Measurements from ENCODE around the gene PRDM1. TPM values are rescaled to one million over a fixed set of nuclear protein-coding genes. Genes with fewer than 3 reads are reported as not detected.

PRDM1 gene
- total RNA-seq, 4 donors from 2014 or later = 1.6 to 2.4 (median 1.9) TPM

DNA sequence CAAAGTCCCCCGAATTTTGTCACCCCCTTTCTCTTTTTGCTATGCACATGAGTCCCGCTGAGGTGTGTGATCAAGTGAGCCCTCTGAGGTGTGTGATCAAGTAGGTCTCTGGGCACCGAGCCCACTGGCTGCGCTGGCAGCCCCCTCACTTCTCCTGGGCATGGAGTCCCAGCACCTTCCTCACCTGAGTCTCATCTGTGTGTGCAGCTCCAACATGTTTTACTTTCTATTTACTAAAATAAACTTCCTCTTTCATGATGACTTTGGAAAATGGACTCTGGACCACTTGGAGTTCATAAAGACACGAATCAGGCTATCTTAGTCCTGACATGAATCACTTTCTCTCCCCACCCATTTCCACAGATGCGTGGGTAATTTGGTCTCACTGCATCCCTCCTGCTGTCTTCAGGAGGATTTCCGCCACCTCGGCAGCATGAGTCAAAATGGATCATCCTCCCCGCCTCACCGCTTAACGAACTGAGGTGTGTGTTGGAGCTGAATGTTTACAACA is 39.8 kb downstream of the PRDM1 start:
- TF ChIP-seq POLR2A (IDR thresholded peaks at IDR 0.05) (no peak), CTCF (IDR thresholded peaks at IDR 0.05 in 4 of 5, conservative IDR thresholded peaks at IDR 0.05 in 1 of 5) (no peak)
- intact Hi-C loops (cut with DNase I; ENCODE audit: low total_unique reads) = no loop called here

DNA sequence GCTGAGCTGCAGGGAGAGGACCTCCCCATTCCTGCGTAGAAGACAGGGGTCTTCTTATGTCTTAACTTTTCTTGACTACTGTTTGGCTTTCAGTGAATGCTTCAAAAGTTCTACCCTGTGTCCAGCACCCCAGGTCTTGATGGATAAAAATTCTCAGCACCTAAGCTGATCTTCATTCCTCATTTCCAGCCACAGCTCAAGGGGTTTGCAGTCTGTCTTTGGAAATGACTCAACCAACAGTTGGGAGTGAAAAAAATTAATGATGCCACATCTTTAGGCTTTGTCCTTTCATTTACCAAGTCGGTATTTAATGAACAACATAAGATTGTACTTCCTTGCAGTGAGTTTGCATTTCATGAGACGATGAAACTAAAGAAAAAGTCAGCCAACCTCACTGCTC is 40.3 kb downstream of the PRDM1 start:
- Histone ChIP-seq H3K27ac (no peak overlapping the region), H3K9me3 (no peaks in the 10 kb centered on the region), H3K36me3 (no peaks in the 10 kb centered on the region), H3K4me1 (no peaks in the 10 kb centered on the region), H3K27me3 (no peaks in the 10 kb centered on the region), H3K4me3 (no peak overlapping the region)
- no peak for DNase-seq
- intact Hi-C loops (cut with DNase I; ENCODE audit: low total_unique reads) (no loop called here), in situ Hi-C loops (cut with MboI; ENCODE audit: low sequenced_read_pairs in 4 of 4) (no loop called here)
- no peak for ATAC-seq
- no peak for TF ChIP-seq CTCF (IDR thresholded peaks at IDR 0.05 in 4 of 5, conservative IDR thresholded peaks at IDR 0.05 in 1 of 5)
- TF ChIP-seq POLR2A (IDR thresholded peaks at IDR 0.05) = no peak

More for the DNA sequence above, 39.8 kb downstream of the PRDM1 start:
- Histone ChIP-seq H3K9me3 (no peaks in the 10 kb centered on the region), H3K4me3 (no peak overlapping the region), H3K27me3 (no peaks in the 10 kb centered on the region), H3K4me1 (no peaks in the 10 kb centered on the region), H3K36me3 (no peaks in the 10 kb centered on the region), H3K27ac (no peak overlapping the region)
- no peak for DNase-seq
- no peak for ATAC-seq
- in situ Hi-C loops (cut with MboI; ENCODE audit: low sequenced_read_pairs in 4 of 4) = no loop called here

DNA sequence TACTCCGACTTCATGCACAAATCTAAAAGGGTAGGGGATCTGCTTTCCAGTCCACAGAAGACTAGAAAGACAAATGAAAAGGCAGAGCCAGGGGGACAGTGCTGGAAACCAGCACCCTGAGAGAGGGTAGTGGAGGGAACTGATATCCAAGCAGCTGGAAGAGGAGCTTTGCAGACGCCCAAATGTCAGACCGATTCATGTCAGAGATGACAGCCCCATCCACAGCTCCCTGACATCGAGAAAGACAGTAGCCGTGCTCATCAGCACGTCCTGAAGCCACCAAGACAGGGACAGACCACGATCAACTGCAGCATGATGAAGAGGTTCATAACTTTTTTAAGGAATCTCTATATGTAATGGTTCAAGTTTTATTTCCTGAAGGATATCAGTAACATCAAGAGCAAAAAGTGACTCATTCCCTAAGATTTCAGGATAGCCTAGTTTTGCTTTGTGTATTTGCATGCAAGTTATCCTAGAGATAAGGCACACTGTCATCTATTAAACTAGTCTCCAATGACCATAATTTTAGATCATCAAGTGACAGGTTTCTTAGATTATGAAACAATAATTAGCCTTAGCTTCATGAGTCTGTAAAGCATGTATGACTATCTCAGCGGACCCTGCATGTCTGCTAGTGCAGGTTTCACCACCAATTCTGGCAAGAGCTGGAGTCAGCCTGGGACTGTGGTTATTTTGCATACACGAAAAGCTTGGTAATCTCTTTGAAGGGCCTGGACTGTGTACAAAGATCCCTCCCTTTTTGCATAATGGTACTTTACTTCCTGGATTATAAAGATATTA is 43.0 kb downstream of the PRDM1 start:
- no peaks in the 10 kb centered on the region for H3K4me1 ChIP-seq
- intact Hi-C loops (cut with DNase I; ENCODE audit: low total_unique reads) = no loop called here
- in situ Hi-C loops (cut with MboI; ENCODE audit: low sequenced_read_pairs in 4 of 4) = no loop called here

DNA sequence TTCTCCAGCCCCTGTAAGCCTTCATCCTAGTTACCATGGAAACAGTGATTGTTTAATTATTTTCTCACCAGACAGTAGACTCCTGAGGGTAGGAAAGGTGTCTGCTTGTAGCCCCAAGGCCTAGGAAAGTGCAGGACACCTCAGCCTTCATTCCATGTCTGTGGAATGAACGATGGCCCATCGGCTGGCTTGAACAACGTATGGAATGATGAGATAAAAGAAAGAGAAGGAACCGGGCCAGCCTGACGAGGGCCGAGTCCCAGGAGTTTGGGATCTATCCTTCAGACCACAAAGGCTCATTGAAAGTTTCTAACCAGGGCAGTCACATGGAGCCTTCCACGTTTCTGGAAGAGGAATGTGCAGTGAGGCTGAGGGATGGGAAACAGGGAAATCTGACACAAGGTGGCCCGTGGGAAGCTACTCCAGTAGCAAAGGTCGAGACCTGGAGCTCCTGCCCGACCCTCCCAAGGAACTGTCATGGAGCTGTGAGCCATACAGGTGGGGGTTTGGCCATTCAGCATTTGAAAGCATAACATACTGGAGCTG is 46.1 kb downstream of the PRDM1 start:
- ATAC-seq (no peak), DNase-seq (no peak)
- intact Hi-C loops (cut with DNase I; ENCODE audit: low total_unique reads) (no loop called here), in situ Hi-C loops (cut with MboI; ENCODE audit: low sequenced_read_pairs in 4 of 4) (no loop called here)
- no peak overlapping the region for H3K4me3 ChIP-seq
- peaks cover 5 to 8% of the 10 kb centered on the region in 2 donors for H3K4me1 ChIP-seq
- no peaks in the 10 kb centered on the region for H3K36me3 ChIP-seq
- no peaks in the 10 kb centered on the region for H3K27me3 ChIP-seq
- no peak overlapping the region for H3K27ac ChIP-seq
- no peak for TF ChIP-seq POLR2A (IDR thresholded peaks at IDR 0.05)
- no peak for TF ChIP-seq CTCF (IDR thresholded peaks at IDR 0.05 in 4 of 5, conservative IDR thresholded peaks at IDR 0.05 in 1 of 5)
- no peaks in the 10 kb centered on the region for H3K9me3 ChIP-seq

More for the DNA sequence above, 43.0 kb downstream of the PRDM1 start:
- H3K4me3 ChIP-seq = no peak overlapping the region
- H3K36me3 ChIP-seq = no peaks in the 10 kb centered on the region
- no peaks in the 10 kb centered on the region for H3K9me3 ChIP-seq
- H3K27me3 ChIP-seq = no peaks in the 10 kb centered on the region
- H3K27ac ChIP-seq = no peak overlapping the region
- ATAC-seq (no peak), DNase-seq (no peak)
- no peak for TF ChIP-seq CTCF (IDR thresholded peaks at IDR 0.05 in 4 of 5, conservative IDR thresholded peaks at IDR 0.05 in 1 of 5)
- no peak for TF ChIP-seq POLR2A (IDR thresholded peaks at IDR 0.05)

All from gastrocnemius medialis (tissue), 4 donors.